GM21423 (cell line): ENCODE results near the gene NDUFV3.
"Not testable (repeated sequence)": the region's sequence is repeated elsewhere in the genome, so short reads cannot be mapped to it uniquely, and the experiment has no call there.

Experiments
- ATAC-seq: cut with Tn5 transposase; IDR thresholded peaks from one replicate; pipeline ENCODE4 v1.9.1; 2021; ENCODE audit warnings: mild to moderate bottlenecking, moderate library complexity; ENCODE audit not compliant: unreplicated experiment

NDUFV3 gene

DNA sequence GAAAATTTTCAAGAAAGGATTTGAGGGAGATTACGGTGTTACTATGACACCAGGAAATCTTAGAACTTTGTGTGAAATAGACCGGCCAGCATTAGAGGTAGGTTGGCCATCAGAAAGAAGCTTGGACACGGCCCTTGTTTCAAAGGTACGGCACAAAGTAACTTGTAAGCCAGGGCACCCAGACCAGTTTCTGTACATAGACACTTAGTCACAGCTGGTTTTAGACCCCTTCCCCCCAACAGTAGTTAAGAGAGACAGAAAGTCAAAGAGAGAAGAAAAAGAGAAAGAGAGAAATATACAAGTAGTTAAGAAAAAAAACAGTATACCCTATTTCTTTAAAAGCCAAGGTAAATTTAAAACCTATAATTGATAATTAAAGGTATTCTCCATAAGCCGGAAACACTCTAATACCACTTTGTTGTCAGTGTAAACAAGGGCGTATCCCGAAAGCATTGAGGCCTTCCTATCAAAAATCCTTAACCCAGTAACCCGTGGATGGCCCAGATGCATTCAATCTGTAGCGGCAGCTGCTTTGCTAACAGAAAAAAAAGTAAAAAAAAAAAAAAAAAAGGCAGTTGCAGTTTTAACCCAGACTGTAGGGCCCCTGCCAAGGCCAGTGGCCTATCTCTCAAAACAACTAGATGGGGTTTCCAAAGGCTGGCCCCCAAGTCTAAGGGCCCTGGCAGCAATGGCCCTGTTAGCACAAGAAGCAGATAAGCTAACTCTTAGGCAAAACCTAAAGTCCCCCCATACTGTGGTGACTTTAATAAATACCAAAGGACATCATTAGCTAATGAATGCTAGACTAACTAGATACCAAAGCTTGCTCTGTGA is 40.2 kb downstream of the NDUFV3 start:
- not testable (repeated sequence) for ATAC-seq

DNA sequence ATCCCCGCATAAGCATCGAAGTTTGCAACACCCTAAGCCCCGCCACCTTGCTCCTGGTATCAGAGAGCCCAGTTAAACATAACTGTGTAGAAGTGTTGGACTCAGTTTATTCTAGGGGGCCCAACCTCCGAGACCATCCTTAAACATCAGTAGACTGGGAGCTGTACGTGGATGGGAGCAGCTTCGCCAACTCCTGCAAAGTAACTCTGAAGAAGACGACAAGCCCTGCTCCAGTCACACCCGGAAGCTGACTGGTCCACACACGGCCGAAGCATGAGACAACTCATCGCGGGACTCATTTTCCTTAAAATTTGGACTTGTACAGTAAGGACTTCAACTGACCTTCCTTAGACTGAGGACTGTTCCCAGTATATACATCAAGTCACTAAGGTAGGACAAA is 40.9 kb downstream of the NDUFV3 start:
- not testable (repeated sequence) for ATAC-seq

DNA sequence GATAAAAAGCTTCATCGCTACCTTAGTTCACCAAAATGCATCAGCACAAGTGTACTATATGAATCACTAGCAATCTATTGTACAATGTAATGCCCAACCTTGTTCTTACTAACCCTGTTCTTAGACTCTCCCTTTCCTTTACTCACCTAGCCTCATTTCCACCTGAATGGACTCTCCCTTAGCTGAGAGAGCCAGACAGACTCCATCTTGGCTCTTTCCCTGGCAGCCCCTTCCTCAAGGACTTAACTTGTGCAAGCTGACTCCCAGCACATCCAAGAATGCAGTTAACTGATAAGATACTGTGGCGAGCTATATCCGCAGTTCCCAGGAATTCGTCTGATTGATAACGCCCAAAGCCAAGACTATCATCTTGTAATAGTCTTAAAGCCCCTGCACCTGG is 43.3 kb downstream of the NDUFV3 start:
- not testable (repeated sequence) for ATAC-seq

DNA sequence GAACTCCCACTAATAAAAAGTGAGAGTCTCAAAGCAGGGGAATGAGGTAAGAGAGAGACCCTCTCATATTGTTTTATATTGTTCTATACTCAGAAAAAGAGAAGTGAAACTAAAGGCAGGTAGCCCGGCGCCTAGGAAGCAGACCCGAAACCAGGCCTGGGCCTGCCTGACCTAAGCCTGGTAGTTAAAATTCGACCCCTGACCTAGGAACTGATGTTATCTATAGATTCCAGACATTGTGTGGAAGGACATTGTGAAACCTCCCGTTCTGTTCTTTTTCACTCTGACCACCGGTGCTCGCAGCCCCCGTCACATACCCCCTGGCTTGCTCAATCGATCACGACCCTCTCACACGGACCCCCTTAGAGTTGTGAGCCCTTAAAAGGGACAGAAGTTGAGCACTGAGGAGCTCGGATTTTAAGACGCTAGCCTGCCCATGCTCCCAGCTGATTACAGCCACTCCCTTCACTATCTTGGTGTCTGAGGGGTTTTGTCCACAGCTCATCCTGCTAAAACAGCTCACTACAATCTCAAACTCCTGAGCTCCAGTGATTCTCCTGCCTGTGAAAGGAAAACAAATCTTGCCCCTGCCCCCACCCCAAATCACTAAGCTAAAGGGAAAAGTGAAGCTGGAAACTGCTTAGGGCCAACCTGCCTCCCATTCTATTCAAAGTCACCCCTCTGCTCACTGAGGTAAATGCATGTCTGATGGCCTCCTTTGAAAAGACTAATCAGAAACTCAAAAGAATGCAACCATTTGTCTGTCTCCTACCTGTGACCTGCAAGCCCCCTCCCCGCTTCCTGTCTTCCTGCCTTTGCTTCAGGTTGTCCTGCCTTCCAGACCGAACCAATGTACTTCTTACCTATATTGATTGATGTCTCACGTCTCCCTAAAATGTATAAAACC is 44.2 kb downstream of the NDUFV3 start:
- ATAC-seq = not testable (repeated sequence)

DNA sequence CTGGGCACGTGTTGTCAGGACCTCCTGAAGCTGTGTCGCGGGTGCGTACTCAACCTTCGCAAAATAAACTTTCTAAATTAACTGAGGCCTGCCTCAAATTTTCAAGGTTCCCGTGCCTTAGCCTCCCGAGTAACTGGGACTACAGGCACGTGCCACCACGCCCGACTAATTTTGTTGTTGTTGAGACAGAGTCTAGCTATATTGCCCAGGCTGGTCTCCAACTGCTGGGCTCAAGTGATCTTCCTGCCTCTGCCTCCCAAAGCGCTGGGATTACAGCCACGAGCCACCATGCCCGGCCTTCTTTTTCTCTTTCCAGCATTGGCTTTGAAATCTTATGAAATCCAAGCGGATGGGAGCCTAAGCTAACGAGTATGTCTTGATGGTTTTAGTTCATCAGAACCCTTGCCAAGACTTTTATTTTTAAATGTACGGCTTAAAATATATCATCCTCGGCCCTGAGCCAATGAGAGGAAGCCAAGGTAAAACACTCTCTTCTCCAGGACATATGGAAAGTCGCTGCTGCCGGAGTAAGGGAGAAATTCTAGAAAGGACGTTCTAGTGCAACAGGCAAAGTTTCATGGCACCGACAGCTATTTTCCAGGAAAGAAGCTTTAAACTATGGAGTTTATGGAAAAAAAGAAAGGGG is 45.0 kb downstream of the NDUFV3 start:
- ATAC-seq = no peak

DNA sequence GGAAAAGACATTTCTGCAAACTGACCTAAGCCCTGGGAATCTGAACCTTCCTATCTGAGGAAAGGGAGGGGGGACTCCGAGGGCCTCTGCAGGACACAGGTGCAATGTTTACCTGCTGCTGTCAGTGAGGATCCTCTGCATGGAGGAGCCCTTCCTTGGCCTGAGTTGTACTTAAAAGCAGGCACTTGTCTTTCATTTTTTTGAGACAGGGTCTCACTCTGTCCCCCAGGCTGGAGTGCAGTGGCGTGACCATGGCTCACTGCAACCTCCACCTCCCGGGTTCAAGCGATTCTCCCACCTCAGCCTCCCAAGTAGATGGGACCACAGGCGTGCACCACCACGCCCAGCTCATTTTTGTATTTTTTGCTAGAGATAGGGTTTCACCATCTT is 45.5 kb downstream of the NDUFV3 start:
- ATAC-seq = not testable (repeated sequence)

DNA sequence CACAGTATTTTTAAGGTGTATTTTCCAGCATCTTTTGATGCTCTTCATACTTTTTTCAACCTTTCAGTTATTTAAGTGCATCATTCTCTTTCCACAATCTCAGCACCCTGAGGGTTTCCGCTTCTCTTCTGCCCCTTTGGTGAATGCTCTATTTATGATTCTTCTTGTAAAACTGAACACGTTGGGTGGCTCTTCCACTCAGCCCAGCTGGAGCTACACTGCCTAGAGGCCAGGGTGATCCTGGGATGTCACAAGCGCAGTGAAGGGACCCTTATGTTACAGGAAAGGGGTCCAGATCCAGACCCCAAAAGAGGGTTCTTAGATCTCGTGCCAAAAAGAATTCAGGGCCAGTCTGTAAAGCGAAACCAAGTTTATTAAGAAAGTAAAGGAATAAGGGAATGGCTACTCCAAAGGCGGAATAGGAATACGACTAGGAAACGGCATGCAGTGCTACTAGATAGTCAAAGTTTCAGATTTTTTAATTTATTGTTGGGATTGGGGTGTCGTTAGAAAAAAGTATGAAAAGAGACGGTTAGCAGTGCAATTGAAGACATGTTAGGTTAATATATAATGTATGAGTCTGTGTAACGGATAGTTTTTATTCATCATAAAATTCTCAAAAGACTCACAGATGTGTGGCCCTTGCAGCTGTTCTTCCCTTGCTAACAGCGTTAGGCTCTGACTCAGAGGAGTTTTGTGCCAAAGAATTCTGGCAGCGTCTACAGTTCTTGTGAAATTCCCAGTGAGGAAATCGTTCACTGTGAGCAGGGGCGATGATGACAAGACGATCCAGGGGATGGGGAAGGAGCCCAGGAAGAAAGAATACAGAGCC is 46.7 kb downstream of the NDUFV3 start:
- ATAC-seq = no peak

DNA sequence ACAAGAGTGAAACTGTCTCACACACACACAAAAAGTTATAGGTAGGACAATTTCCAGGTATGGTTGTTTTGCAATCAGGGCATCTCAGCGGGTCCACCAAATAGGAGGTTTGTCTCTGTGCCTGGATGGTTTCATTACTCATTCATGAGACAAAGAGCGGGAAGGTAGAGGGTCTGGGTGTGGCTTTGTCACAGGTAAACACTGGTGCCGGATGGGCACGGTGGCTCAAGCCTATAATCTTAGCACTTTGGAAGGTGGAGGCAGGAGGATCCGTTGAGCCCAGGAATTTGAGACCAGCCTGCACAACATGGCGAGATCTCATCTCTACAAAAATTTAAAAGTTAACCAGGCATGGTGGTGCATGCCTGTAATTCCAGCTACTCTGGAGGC is 48.6 kb downstream of the NDUFV3 start:
- no peak for ATAC-seq

DNA sequence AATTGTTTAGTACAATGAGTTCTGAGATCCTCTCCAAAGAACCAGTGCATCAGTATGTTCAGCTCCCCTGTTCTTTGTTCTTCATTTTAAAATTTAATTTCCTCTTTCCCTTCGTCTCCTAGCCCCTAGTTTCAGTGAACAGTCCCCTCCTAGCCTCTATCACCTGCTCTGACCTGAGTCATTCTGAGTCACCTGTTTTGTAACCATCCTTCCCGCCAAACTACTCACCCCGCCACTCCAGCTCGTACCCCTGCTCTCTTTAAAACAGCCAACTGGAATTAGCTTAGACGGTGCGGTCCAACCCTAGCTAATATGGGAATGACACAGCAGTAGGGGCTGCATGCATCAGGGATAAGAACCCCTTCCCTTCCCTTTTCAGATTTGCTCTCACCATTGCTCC is 49.1 kb downstream of the NDUFV3 start:
- ATAC-seq = no peak

DNA sequence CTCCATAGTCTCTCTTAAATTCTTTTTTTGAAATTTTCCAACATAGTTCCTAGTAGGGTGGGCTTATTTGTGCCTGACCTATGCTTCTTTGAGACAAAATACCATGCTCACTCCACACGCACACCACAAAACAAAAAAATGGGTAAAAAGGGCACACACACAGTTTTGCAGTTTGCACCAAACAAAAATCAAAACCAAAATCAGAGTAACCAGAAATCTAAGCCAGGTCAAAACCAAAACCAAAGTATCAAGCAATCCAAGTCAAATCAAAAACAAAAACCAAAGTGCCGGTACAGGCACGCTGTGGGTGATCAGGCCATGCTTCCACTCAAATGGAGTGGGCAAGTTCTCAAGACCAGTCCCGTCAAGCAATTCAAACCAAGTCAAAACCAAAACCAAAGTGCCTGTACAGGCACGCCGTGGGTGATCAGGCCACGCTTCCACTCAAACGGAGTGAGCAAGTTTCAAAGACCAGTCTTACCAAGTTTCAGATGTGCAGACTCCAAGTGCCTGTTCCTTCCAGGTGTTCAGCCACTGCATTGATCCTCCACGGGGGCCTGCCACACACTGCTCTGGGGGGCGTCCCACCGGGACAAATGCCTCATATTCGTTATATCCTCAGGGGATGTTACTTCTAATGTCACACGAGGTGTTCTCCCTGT is 56.1 kb downstream of the NDUFV3 start:
- not testable (repeated sequence) for ATAC-seq

DNA sequence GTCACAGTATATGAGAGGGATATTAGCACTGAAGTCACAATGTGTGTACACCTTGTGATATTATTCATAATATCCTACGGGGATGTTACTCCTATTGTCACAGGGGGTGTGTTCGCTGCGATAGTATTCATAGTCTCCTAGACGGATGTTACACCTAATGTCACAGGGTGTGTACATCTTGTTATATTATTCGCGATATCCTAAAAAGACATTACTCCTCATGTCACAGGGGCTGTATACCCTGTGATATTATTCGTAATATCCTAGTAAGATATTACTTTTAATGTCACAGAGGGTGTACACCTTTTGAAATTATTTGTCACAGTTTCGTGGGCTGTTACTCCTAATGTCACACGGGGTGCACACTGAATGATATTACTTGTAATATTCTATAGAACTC is 58.1 kb downstream of the NDUFV3 start:
- ATAC-seq = not testable (repeated sequence)

DNA sequence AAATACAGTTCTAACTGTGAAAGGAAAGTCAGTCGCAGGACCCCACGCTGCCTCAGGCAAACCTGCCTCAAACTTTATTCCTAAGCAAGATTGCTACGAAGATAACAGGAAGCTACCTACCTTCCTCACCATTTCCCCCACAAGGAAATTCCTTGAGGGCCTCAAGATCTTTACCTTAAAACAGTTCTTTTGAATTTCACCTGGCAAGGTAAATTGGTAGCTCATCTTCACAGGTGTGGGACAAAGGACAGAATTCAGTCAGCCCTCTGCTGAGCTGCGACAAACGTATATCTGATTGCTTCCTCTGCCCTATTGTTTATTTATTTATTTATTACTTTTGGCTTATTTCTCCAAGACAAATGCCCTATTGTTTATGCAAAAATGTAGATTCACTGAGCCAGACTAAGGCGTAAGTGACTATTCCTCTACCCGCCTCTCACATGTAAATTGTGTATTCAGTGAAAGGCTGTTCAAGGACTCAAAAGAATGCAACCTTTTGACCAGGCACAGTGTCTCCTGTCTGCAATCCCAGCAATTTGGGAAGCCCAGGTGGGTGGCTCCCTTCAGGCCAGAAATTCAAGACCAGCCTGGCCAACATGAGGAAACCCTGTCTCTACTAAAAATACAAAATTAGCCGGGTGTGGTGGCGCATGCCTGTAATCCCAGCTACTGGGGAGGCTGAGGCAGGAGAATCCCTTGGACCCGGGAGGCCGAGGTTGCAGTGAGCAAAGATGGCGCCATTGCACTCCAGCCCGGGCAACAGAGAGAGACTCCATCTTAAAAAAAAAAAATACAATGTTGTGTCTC is 63.9 kb downstream of the NDUFV3 start:
- ATAC-seq = peak; percentile 97

DNA sequence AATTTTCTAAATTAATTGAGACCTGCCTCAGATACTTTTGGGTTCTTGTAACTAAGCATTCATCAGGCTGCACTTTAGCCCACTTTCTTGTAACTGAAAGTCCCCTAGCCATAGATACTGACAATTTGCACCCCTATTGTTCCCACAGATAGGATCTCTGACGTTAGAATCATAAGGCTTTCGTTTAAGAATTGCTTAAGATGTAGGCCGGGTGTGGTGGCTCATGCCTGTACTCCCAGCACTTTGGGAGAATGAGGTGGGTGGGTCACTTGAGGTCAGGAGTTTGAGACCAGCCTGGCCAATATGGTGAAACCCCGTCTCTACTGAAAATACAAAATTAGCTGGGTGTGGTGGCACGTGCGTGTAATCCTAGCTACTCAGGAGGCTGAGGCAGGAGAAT is 65.0 kb downstream of the NDUFV3 start:
- not testable (repeated sequence) for ATAC-seq

DNA sequence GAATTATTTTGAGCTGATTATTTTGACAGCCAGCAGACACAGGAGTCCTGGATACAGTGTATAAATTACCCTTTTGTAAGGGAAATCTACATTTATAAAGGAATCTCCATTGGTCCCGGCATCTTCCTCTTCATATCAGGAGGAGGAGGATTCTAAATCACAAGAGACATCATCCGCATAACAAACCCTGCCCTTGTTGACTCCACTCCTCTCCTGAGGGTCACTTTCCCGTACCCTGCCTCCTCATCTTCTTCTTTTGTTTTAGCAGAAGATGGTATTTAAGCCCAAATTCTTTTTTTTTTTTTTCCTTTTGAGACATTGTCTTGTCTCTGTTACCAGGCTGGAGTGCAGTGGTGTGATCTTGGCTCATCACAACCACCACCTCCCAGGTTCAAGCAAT is 66.6 kb downstream of the NDUFV3 start:
- ATAC-seq = no peak

DNA sequence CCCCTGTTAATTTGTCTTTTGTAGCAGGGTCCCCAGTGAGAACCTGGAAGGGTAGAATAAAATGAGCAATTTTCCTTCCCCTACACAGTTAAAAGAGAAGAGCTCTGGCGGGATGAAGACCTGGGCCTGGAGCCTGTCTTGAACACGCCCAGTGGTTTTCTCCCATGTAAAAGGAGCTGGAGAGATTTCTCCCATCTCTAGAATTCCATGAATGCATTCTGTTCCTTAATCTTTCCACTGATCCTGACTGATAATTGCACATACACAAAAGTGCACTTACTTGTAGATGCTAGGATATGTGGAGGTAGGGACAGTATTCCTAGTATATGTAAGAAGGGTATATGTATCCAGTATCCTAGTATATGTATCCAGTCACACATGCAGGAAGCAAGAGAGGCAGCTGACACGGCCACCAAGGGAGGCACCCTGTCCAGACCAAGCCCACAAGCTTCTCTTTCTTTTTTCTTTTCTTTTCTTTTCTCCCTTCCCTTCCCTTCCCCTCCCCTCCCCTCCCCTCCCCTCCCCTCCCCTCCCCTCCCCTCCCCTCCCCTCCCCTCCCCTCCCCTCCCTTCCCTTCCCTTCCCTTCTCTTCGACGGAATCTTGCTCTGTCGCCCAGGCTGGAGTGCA is 69.4 kb downstream of the NDUFV3 start:
- no peak for ATAC-seq
